Measurements from ENCODE around the gene SMIM45.

- no peak for TF ChIP-seq EZH2 (IDR thresholded peaks at IDR 0.05; ENCODE audit: low read depth)
- TF ChIP-seq, protein P1, sequence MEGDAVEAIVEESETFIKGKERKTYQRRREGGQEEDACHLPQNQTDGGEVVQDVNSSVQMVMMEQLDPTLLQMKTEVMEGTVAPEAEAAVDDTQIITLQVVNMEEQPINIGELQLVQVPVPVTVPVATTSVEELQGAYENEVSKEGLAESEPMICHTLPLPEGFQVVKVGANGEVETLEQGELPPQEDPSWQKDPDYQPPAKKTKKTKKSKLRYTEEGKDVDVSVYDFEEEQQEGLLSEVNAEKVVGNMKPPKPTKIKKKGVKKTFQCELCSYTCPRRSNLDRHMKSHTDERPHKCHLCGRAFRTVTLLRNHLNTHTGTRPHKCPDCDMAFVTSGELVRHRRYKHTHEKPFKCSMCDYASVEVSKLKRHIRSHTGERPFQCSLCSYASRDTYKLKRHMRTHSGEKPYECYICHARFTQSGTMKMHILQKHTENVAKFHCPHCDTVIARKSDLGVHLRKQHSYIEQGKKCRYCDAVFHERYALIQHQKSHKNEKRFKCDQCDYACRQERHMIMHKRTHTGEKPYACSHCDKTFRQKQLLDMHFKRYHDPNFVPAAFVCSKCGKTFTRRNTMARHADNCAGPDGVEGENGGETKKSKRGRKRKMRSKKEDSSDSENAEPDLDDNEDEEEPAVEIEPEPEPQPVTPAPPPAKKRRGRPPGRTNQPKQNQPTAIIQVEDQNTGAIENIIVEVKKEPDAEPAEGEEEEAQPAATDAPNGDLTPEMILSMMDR (conservative IDR thresholded peaks at IDR 0.05): no peak
These were observed 8.2 kb upstream of the SMIM45 start for GRCh38 chr22:41943661-41944209.

Data from PC-9 (cell line).